ENCODE data around the gene HDLBP.

DNA sequence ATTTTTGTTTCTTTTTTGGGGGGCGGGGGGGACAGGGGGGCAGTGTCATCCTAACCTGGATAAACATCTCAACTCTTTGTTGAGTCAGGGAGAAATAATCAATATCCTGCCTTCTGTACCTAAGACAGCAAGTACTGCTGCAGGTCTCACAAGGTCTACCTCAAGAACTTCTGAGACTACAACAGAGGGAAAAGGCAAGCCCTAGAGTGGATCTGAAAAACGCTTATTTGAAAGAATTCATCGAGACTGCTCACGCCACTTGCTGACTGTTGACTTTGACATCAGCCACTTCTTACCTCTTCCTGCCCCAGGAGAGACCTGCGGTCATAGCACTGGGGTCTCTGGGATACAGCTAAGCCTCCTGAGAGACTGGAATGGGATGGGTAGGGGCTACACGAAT, 8.4 kb downstream of the HDLBP start:
- TF ChIP-seq POLR2A (IDR thresholded peaks at IDR 0.05) = no peak
- TF ChIP-seq, protein P1, sequence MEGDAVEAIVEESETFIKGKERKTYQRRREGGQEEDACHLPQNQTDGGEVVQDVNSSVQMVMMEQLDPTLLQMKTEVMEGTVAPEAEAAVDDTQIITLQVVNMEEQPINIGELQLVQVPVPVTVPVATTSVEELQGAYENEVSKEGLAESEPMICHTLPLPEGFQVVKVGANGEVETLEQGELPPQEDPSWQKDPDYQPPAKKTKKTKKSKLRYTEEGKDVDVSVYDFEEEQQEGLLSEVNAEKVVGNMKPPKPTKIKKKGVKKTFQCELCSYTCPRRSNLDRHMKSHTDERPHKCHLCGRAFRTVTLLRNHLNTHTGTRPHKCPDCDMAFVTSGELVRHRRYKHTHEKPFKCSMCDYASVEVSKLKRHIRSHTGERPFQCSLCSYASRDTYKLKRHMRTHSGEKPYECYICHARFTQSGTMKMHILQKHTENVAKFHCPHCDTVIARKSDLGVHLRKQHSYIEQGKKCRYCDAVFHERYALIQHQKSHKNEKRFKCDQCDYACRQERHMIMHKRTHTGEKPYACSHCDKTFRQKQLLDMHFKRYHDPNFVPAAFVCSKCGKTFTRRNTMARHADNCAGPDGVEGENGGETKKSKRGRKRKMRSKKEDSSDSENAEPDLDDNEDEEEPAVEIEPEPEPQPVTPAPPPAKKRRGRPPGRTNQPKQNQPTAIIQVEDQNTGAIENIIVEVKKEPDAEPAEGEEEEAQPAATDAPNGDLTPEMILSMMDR (IDR thresholded peaks at IDR 0.05) = no peak

Measured in testis (tissue), 2 donors.